Mucosa of descending colon (tissue), 3 donors: ENCODE data around the gene DUSP19. TPM values are rescaled to one million over a fixed set of nuclear protein-coding genes. Genes with fewer than 3 reads are reported as not detected.

ENCODE experiments used
- ATAC-seq: fragments of 200-7000 bp; cut with Tn5 transposase; one replicate; pipeline ENCODE4 v1.9.1; 2020; ENCODE audit warnings: mild to moderate bottlenecking, moderate library complexity
- DNase-seq, 3 donors: peaks; one replicate each; pipeline ENCODE4 v3.0.0-alpha.2; 2020
- H3K36me3 ChIP-seq: fragments of 200-600 bp; one replicate; pipeline ENCODE4 v1.8.0; 2021; ENCODE audit warnings: low read depth, mild to moderate bottlenecking
- H3K4me1 ChIP-seq: fragments of 200-600 bp; one replicate; pipeline ENCODE4 v1.8.0; 2021; ENCODE audit warnings: low read depth, mild to moderate bottlenecking
- H3K4me3 ChIP-seq: fragments of 200-600 bp; one replicate; pipeline ENCODE4 v1.8.0; 2021; ENCODE audit warnings: mild to moderate bottlenecking
- H3K9me3 ChIP-seq: fragments of 200-600 bp; one replicate; pipeline ENCODE4 v1.8.0; 2021; ENCODE audit warnings: mild to moderate bottlenecking
- CTCF ChIP-seq: fragments of 200-600 bp; IDR thresholded peaks from one replicate; pipeline ENCODE4 v1.8.0; 2022; ENCODE audit warnings: antibody characterized with exemption, mild to moderate bottlenecking
- intact Hi-C, 2 donors: fragments of 100-400 bp; cut with DNase I in 1 of 2; cut with micrococcal nuclease in 1 of 2; formaldehyde crosslinking; loops; one replicate each; pipeline versions ENCODE4 v1.11.0 to v1.11.1; 2022; cut with DNase I, micrococcal nuclease
- total RNA-seq, 3 donors: library from RNA; stranded (reverse); fragmentation: NEBNext Ultra II Directional in 2 of 3; extraction: Animal tissue kit (Norgen Biotek cat#: 25700) in 2 of 3; gene quantifications; one replicate each; pipeline versions ENCODE4 v1.2.1 to v1.2.4, GENCODE V29; 2021 to 2023
- donor health status: DM: no; HTN: no; CAD: no; lungs with moderate emphysema.
- donor health status: DM: no; HTN: no; CAD: no.
- donor health status: DM: no; HTN: yes; CAD: no.

The DUSP19 gene
- total RNA-seq, 3 donors from 2014 or later: 1.5 to 9.3 (median 2.8) TPM

- H3K4me1 ChIP-seq: peaks cover 4% of the 10 kb centered on the region
- DNase-seq (no peak), ATAC-seq (no peak)
- no peak for TF ChIP-seq CTCF
- no peak overlapping the region for H3K4me3 ChIP-seq
- H3K9me3 ChIP-seq: no peaks in the 10 kb centered on the region
- intact Hi-C loops: no loop called here
- no peaks in the 10 kb centered on the region for H3K36me3 ChIP-seq
Measured at GRCh38 chr2:183060571-183061231, 17.8 kb upstream of the DUSP19 start.

- ATAC-seq (no peak), DNase-seq (no peak)
- no peak for TF ChIP-seq CTCF
- Histone ChIP-seq H3K36me3 (no peaks in the 10 kb centered on the region), H3K4me3 (no peak overlapping the region), H3K9me3 (no peaks in the 10 kb centered on the region), H3K4me1 (no peaks in the 10 kb centered on the region)
- intact Hi-C loops: no loop called here
Measured at GRCh38 chr2:183063083-183063482, 15.5 kb upstream of the DUSP19 start.

- ATAC-seq: no peak
- Histone ChIP-seq H3K36me3 (no peaks in the 10 kb centered on the region), H3K4me1 (no peaks in the 10 kb centered on the region), H3K4me3 (no peak overlapping the region), H3K9me3 (no peaks in the 10 kb centered on the region)
- DNase-seq: no peak
- TF ChIP-seq CTCF: no peak
- intact Hi-C loops: no loop called here
Measured at GRCh38 chr2:183068561-183068960, 10.0 kb upstream of the DUSP19 start.

GRCh38 chr2:183069174-183069573, 9.4 kb upstream of the DUSP19 start:
- no peaks in the 10 kb centered on the region for H3K36me3 ChIP-seq
- H3K4me1 ChIP-seq: no peaks in the 10 kb centered on the region
- no peak for TF ChIP-seq CTCF
- ATAC-seq: no peak
- no peak overlapping the region for H3K4me3 ChIP-seq
- intact Hi-C loops: no loop called here
- no peak for DNase-seq
- no peaks in the 10 kb centered on the region for H3K9me3 ChIP-seq

GRCh38 chr2:183070942-183071844, 7.4 kb upstream of the DUSP19 start:
- DNase-seq: peak in 2 of 3 donors; percentile 63 to 71
- TF ChIP-seq CTCF: peak; percentile 29
- intact Hi-C loops: no loop called here
- H3K36me3 ChIP-seq: no peaks in the 10 kb centered on the region
- ATAC-seq: peak; percentile 40
- H3K4me3 ChIP-seq: no peak overlapping the region
- H3K4me1 ChIP-seq: no peaks in the 10 kb centered on the region
- H3K9me3 ChIP-seq: no peaks in the 10 kb centered on the region
